SU-DHL-6 (cell line): ENCODE results near the gene HSPD1.

Experiments used
- CTCF ChIP-seq: fragments of 200-600 bp; sonication (generic); IDR thresholded peaks from one replicate; pipeline ENCODE4 v1.5.1; 2017; ENCODE audit warnings: antibody characterized with exemption, mild to moderate bottlenecking, low read length, moderate library complexity; ENCODE audit not compliant: insufficient read depth, poor library complexity, severe bottlenecking
- EZH2phosphoT487 ChIP-seq: fragments of 200-600 bp; sonication (generic), shearing (Covaris generic); conservative IDR thresholded peaks from 2 replicates; pipeline ENCODE4 v1.6.1; 2018; ENCODE audit warnings: mild to moderate bottlenecking, antibody characterized with exemption, low read length, moderate library complexity, mixed read lengths

- no peak for TF ChIP-seq CTCF
- TF ChIP-seq EZH2phosphoT487 = no peak
Measured at GRCh38 chr2:197513915-197514314, 14.3 kb upstream of the HSPD1 start.
